Ishikawa (cell line): ENCODE data around the gene SGK1.

Source experiments
- CEBPB ChIP-seq: IDR thresholded peaks from 2 replicates; pipeline ENCODE4 v1.6.1; 2012
- EGR1 ChIP-seq: IDR thresholded peaks from 2 replicates; pipeline ENCODE4 v1.6.1; 2012
- EP300 ChIP-seq: IDR thresholded peaks from 2 replicates; pipeline ENCODE4 v1.6.1; 2012; ENCODE audit warnings: borderline replicate concordance
- FOXM1 ChIP-seq: IDR thresholded peaks from 2 replicates; pipeline ENCODE4 v1.6.1; 2012; ENCODE audit warnings: low read depth, borderline replicate concordance
- MAX ChIP-seq: IDR thresholded peaks from 2 replicates; pipeline ENCODE4 v1.6.1; 2012
- RAD21 ChIP-seq: IDR thresholded peaks from 2 replicates; pipeline ENCODE4 v1.6.1; 2012; ENCODE audit warnings: low read depth
- TF ChIP-seq, protein P1 (sequence below): IDR thresholded peaks from 2 replicates; pipeline ENCODE4 v1.6.1; 2012; ENCODE audit warnings: low read depth, mild to moderate bottlenecking

- TF ChIP-seq FOXM1: no peak
- TF ChIP-seq, protein P1, sequence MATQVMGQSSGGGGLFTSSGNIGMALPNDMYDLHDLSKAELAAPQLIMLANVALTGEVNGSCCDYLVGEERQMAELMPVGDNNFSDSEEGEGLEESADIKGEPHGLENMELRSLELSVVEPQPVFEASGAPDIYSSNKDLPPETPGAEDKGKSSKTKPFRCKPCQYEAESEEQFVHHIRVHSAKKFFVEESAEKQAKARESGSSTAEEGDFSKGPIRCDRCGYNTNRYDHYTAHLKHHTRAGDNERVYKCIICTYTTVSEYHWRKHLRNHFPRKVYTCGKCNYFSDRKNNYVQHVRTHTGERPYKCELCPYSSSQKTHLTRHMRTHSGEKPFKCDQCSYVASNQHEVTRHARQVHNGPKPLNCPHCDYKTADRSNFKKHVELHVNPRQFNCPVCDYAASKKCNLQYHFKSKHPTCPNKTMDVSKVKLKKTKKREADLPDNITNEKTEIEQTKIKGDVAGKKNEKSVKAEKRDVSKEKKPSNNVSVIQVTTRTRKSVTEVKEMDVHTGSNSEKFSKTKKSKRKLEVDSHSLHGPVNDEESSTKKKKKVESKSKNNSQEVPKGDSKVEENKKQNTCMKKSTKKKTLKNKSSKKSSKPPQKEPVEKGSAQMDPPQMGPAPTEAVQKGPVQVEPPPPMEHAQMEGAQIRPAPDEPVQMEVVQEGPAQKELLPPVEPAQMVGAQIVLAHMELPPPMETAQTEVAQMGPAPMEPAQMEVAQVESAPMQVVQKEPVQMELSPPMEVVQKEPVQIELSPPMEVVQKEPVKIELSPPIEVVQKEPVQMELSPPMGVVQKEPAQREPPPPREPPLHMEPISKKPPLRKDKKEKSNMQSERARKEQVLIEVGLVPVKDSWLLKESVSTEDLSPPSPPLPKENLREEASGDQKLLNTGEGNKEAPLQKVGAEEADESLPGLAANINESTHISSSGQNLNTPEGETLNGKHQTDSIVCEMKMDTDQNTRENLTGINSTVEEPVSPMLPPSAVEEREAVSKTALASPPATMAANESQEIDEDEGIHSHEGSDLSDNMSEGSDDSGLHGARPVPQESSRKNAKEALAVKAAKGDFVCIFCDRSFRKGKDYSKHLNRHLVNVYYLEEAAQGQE: no peak
- TF ChIP-seq MAX: no peak
- no peak for TF ChIP-seq EP300
- TF ChIP-seq EGR1: no peak
- TF ChIP-seq CEBPB: no peak
- TF ChIP-seq RAD21: no peak
Observed at GRCh38 chr6:134266776-134267175, 51.1 kb downstream of the SGK1 start.
